HPDE6-E6E7 (cell line): ENCODE data around the gene GPC1.
"Not testable (repeated sequence)": the region's sequence is repeated elsewhere in the genome, so short reads cannot be mapped to it uniquely, and the experiment has no call there.

Experiments used
- DNase-seq: peaks from one replicate; pipeline ENCODE4 v3.0.0; 2011; ENCODE audit warnings: missing footprints; ENCODE audit errors: extremely low spot score

GPC1 gene

GRCh38 chr2:240467149-240467642 lies 31.7 kb downstream of the GPC1 start:
- no peak for DNase-seq

DNA sequence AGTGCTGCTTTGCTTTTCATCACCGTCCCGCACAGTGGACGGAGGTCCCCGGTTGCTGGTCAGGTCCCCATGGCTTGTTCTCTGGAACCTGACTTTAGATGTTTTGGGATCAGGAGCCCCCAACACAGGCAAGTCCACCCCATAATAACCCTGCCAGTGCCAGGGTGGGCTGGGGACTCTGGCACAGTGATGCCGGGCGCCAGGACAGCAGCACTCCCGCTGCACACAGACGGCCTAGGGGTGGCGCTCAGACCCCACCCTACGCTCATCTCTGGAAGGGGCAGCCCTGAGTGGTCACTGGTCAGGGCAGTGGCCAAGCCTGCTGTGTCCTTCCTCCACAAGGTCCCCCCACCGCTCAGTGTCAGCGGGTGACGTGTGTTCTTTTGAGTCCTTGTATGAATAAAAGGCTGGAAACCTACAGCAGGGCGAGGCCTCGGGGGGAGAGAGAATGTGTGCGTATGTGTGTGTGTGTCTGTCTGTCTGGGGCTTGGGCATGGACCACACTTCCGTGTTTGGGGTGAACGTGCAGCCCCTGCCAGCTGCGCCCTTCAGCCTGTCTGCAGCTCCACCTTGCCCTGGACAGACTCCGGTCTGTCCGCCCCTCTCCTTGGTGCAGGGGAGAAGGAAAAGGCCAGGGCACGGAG lies 32.3 kb downstream of the GPC1 start:
- no peak for DNase-seq

- DNase-seq = no peak
Observed at GRCh38 chr2:240468303-240469238, 33.1 kb downstream of the GPC1 start.

GRCh38 chr2:240469239-240469636 lies 33.8 kb downstream of the GPC1 start:
- DNase-seq = no peak

DNA sequence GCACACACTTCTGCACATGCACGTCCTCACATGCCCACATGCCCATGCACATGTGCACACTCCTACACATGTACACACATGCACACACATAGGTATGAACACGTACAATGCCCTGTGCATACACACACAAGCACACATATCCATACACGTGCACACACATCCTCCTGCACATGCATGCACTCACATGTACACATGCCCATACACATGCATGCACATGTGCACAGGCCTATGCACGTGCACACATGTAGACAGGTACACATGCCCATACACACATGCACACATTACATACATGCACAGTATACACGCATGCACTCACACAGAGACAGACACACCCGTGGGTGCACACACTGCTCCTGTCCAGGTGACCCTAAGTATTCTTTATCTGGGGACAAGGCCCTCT lies 34.3 kb downstream of the GPC1 start:
- DNase-seq = no peak

DNA sequence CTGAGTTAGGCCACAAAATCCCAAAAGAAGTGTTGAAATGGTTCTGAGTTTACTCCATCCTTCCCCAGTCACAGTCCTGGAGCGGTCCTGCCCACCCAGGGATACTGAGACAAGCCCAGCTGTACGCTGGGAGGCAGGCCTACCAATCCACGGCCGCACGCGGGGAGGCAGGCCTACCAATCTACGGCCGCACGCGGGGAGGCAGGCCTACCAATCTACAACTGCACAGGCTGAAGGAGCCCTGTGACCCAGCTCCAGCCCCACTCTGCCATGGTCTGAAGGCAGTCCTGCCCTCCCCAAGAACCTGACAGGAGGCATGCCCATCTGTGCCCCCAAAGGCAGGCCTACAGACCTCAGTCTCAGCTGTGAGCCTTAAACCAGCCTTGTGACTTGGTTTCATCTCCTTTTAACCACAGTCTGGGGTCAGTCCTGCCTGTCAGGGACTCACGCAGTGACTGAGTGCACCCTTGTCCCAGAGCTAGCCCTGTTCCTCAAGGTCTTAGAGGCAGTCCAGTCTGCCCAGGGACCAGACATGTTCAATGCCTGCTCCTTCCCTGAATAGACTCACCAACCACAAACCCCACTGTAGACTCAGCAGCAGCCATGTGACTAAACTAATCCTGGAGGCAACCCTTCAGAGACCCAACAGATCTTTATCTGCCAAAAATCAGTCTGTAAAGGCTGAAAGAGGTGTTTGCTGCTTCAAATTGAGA lies 36.8 kb downstream of the GPC1 start:
- DNase-seq = no peak

- no peak for DNase-seq
Observed at GRCh38 chr2:240473211-240473610, 37.7 kb downstream of the GPC1 start.

GRCh38 chr2:240477916-240478315 lies 42.5 kb downstream of the GPC1 start:
- no peak for DNase-seq

GRCh38 chr2:240478346-240479110 lies 43.1 kb downstream of the GPC1 start:
- DNase-seq = no peak

GRCh38 chr2:240479111-240479501 lies 43.6 kb downstream of the GPC1 start:
- DNase-seq = no peak

DNA sequence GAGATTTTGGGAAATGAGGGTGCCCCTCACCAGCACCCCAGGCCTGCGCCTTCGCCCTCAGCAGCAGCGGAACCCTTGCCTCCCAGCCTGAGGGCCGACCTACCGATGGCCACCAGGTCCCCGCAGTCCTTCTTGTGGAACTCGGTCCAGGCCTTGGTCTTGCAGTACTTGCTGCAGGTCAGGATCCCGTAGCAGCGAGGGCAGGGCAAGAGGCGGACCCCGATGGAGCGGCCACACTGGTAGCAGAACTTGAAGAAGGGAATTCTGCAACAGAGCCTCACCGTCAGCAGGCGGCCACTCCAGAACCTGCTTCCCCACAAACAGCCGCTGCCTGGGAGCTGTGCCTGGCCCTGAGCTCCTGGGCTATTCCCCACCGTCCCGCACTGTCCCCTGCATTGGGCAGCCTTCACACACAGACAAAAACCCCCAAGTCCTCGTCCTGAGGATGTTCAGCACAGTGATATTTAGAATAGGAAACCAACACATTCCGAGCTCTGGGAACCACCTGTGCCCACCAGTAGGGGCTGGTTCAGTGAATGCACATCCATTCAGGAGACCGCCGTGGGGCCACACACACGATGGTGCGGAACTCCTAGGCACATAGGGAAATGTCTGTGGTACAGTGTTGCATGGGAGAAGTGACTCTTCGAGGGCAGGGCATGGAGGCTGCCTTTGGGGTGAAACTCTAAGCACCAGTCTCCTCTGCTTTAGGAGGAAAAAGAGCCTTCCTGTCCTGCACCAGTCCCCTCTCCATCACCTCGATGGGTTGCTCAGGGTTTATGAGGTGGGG lies 45.6 kb downstream of the GPC1 start:
- DNase-seq = no peak

DNA sequence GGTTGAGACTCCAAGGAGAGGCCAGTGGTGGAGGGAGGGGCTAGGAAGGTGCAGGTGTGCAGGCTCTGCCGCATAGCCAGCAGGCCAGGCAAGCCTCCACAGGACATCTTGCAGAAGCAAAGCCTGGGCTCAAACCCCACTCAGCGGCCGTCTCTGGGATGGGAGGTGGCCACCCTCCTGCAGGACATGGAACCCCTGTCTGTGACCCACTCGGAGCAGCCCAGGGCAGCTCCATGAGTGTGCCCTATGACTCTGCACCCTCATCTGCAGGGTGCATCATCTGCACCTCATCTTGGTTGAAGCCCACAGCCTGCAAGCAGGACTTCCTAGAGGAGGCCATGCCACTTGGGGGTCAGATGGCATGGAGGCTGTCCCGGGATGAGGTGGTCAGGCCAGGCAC lies 46.3 kb downstream of the GPC1 start:
- DNase-seq = no peak

DNA sequence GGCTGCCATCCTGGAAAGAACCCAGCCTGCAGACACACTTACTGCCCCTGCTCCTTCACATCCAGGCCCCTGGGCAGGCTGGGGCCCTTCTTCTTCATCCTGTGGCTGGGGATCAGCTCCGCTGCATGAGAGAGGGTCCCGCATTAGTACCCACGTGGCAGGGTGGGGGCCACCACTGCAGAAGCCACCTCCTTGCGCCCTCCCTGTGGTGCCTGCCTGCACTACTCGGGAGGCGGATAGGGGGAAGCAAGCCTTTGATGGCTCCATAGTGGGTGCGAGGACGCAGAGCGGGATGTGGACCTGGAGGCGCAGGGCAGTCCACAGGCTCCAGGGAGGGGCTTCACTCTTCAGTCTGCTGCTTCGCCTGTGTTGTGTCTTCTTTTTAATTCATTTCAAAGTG lies 46.7 kb downstream of the GPC1 start:
- DNase-seq = no peak

- no peak for DNase-seq
Observed at GRCh38 chr2:240491483-240491882, 56.0 kb downstream of the GPC1 start.

- DNase-seq = no peak
Observed at GRCh38 chr2:240494194-240494793, 58.8 kb downstream of the GPC1 start.

- not testable (repeated sequence) for DNase-seq
Observed at GRCh38 chr2:240494942-240495341, 59.5 kb downstream of the GPC1 start.

GRCh38 chr2:240497082-240497481 lies 61.6 kb downstream of the GPC1 start:
- peak; percentile 33 for DNase-seq

DNA sequence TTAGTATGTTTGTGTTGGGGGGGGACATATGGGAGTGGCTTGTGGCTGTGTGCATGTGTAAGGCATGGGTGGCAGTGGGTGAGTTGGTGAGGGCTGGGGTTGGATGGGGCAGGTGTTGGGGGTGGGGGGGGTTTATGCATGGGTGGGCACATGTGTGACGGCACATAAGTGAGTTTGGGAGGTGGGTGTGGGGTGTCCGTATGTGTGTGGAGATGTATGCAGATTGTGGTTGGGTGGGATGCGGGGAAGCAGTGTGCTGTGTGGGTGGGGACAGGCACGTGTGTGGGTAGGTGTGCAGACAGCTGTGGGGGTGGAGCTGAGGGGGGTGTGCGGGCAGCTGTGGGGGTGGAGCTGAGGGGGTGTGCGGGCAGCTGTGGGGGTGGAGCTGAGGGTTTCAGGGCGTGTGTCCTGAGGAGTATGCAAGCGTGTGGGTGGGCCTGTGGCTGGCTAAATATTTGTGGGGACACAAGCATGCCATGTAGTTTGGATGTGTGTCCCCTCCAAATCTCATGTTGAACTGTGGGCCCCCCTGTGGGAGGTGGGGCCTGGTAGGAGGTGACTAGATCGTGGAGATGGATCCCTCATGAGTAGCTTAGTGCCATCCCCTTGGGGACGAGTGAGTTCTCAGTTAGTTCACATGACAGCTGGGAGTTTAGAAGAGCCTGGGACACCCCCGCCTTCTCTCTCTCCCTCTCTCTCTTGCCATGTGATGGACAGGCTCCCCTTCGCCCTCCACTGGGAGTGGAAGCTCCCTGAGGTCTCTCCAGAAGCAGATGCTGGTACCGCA lies 62.9 kb downstream of the GPC1 start:
- no peak for DNase-seq

- no peak for DNase-seq
Observed at GRCh38 chr2:240498958-240499260, 63.4 kb downstream of the GPC1 start.
